Kidney (tissue), 14 donors: ENCODE data around the gene TGFB1. TPM values are rescaled to one million over a fixed set of nuclear protein-coding genes. Genes with fewer than 3 reads are reported as not detected.

ENCODE experiments used
- DNase-seq, 5 donors: peaks; one replicate each; pipeline ENCODE4 v3.0.0-alpha.2; 2013 to 2020
- FAIRE-seq: peaks from 2 replicates; lab custom pipeline; 2012; peaks lifted over from hg19 to GRCh38; lab: Jason Lieb, UNC
- H3K27ac ChIP-seq, 2 donors: one replicate each; pipeline ENCODE4 v1.7.0; 2013; ENCODE audit warnings: low read depth in 2 of 2, low read length in 2 of 2, inconsistent platforms in 1 of 2
- H3K27me3 ChIP-seq: one replicate; pipeline ENCODE4 v1.7.1; 2013; ENCODE audit warnings: low read length, inconsistent platforms; ENCODE audit not compliant: control insufficient read depth, insufficient read depth
- H3K36me3 ChIP-seq, 3 donors: one replicate each; pipeline versions ENCODE4 v1.7.0 to v1.7.1; 2013; ENCODE audit warnings: low read length in 3 of 3, control low read depth in 1 of 3, inconsistent platforms in 1 of 3; ENCODE audit not compliant: insufficient read depth in 3 of 3, control insufficient read depth in 2 of 3
- H3K4me1 ChIP-seq, 3 donors: one replicate each; pipeline versions ENCODE4 v1.7.0 to v1.7.1; 2013; ENCODE audit warnings: low read length in 3 of 3, inconsistent platforms in 1 of 3, low read depth in 1 of 3; ENCODE audit not compliant: control insufficient read depth in 2 of 3, insufficient read depth in 2 of 3
- H3K4me3 ChIP-seq, 3 donors: one replicate each; pipeline versions ENCODE4 v1.7.0 to v1.8.1; 2013; ENCODE audit warnings: low read length in 3 of 3, control low read depth in 1 of 3, inconsistent platforms in 1 of 3
- H3K9ac ChIP-seq, 3 donors: one replicate each; pipeline versions ENCODE4 v1.7.0 to v1.7.1; 2013; ENCODE audit warnings: low read length in 3 of 3, control low read depth in 1 of 3, inconsistent platforms in 1 of 3
- H3K9me3 ChIP-seq, 3 donors: one replicate each; pipeline versions ENCODE4 v1.7.0 to v1.7.1; 2013; ENCODE audit warnings: low read length in 3 of 3, control low read depth in 1 of 3, inconsistent platforms in 1 of 3; ENCODE audit not compliant: control insufficient read depth in 2 of 3, insufficient read depth in 1 of 3
- intact Hi-C: fragments of 100-400 bp; cut with DNase I; formaldehyde crosslinking; loops from one replicate; pipeline ENCODE4 v1.11.1; 2022
- polyA plus RNA-seq: library from polyadenylated mRNA; stranded (reverse); fragments of 350-450 nt; fragmentation: Illumina TruSeq; extraction: RNeasy Lipid Tissue Mini Kit (QIAGEN cat#74804); gene quantifications from one replicate; pipeline ENCODE4 v1.2.3, GENCODE V29; 2014; ENCODE audit warnings: low read depth, low replicate concordance; ENCODE audit not compliant: insufficient read depth
- total RNA-seq: library from RNA; stranded (reverse); fragmentation: NEBNext Ultra II Directional; extraction: Animal tissue kit (Norgen Biotek cat#: 25700); gene quantifications from one replicate; pipeline ENCODE4 v1.2.1, GENCODE V29; 2021
- TF ChIP-seq, protein P1 (sequence below): IDR thresholded peaks from 3 replicates; pipeline ENCODE4 v1.5.1; 2012; ENCODE audit warnings: mild to moderate bottlenecking, moderate library complexity, borderline replicate concordance; ENCODE audit not compliant: insufficient read depth; ENCODE audit errors: extremely low read depth
- donor health status: control.
- donor health status: control.
- donor health status: control.
- donor health status: control.
- donor health status: control.
- donor health status: DM: yes; HTN: yes; CAD: no.
- donor health status: Normal renal cell carcinoma (clear cell type).

TGFB1 gene
- total and polyA plus RNA-seq, 2 donors from 2014 or later: 19.1 to 48.0 TPM

DNA sequence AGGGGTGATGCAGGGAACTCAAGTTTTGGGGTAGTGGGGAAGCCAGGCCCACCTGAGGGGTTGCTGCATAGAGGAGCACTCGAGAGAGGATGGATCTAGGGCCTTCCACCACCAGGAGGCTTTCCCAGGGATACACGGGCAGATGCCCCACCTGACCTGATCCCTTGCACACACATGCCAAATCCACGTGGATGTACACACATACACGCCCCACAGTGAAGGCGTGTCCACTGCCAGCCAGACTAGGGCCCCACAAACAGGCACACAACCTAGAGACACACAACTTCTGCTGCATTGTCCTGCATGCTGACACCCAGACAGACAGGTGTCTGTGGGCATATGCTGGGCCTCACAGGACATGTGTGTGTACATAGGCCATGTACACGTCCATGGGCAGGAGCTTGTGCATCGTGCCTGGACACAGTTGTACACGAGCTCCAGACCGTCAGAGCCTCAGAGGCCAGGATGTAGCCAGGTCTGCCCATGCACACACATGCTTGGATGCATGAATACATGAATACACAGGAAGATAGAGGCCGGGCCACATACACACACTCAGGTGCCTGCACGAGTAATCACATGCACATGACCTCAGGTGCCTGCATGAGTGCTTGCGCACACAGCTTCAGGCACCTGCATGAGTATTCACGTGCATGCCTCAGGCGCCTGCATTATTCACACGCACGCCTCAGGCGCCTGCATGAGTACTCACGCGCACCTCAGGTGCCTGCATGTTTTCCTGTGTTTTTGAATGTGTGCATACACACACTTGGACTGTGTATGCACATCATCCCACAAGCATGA, 34.8 kb downstream of the TGFB1 start:
- H3K4me3 ChIP-seq: no peak overlapping the region
- FAIRE-seq: no peak

DNA sequence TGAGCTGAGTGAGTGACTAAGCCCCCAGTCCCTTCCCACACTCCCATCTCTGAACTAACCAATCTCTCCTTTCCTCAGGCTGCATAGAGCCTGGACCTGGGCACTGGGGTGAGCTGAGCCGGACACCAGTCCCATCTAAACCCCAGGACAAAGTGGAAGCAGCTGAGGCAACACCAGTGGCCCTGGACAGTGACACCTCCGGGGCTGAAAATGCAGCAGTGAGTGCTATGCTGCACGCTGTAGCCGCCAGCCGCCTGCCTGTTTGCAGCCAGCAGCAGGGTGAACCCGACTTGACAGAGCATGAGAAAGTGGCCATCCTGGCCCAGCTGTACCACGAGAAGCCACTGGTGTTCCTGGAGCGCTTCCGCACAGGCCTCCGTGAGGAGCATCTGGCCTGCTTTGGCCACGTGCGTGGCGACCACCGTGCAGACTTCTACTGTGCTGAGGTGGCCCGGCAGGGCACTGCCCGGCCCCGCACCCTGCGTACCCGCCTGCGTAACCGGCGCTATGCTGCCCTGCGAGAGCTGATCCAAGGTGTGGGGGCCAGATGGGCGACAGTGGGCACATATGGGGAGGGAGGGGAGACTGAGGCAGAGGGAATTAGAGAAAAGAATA, 37.3 kb downstream of the TGFB1 start:
- peaks cover 2 to 46% (median 28%) of the 10 kb centered on the region in 3 donors for H3K36me3 ChIP-seq
- no peak overlapping the region for H3K9ac ChIP-seq
- DNase-seq: no peak
- H3K4me3 ChIP-seq: no peak overlapping the region
- H3K27ac ChIP-seq: no peak overlapping the region
- intact Hi-C loops: no loop called here
- H3K4me1 ChIP-seq: peaks cover 0 to 2% (median 0%) of the 10 kb centered on the region in 3 donors
- TF ChIP-seq, protein P1, sequence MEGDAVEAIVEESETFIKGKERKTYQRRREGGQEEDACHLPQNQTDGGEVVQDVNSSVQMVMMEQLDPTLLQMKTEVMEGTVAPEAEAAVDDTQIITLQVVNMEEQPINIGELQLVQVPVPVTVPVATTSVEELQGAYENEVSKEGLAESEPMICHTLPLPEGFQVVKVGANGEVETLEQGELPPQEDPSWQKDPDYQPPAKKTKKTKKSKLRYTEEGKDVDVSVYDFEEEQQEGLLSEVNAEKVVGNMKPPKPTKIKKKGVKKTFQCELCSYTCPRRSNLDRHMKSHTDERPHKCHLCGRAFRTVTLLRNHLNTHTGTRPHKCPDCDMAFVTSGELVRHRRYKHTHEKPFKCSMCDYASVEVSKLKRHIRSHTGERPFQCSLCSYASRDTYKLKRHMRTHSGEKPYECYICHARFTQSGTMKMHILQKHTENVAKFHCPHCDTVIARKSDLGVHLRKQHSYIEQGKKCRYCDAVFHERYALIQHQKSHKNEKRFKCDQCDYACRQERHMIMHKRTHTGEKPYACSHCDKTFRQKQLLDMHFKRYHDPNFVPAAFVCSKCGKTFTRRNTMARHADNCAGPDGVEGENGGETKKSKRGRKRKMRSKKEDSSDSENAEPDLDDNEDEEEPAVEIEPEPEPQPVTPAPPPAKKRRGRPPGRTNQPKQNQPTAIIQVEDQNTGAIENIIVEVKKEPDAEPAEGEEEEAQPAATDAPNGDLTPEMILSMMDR: no peak
- no peak for FAIRE-seq
- H3K27me3 ChIP-seq: no peaks in the 10 kb centered on the region
- no peaks in the 10 kb centered on the region for H3K9me3 ChIP-seq

More for the DNA sequence above, 34.8 kb downstream of the TGFB1 start:
- Histone ChIP-seq H3K27ac (no peak overlapping the region), H3K4me1 (peaks cover 0 to 23% (median 8%) of the 10 kb centered on the region in 3 donors), H3K36me3 (peaks cover 2 to 35% (median 19%) of the 10 kb centered on the region in 3 donors), H3K9me3 (no peaks in the 10 kb centered on the region), H3K27me3 (no peaks in the 10 kb centered on the region), H3K9ac (no peak overlapping the region)
- intact Hi-C loops: no loop called here
- no peak for DNase-seq
- TF ChIP-seq, protein P1: no peak

DNA sequence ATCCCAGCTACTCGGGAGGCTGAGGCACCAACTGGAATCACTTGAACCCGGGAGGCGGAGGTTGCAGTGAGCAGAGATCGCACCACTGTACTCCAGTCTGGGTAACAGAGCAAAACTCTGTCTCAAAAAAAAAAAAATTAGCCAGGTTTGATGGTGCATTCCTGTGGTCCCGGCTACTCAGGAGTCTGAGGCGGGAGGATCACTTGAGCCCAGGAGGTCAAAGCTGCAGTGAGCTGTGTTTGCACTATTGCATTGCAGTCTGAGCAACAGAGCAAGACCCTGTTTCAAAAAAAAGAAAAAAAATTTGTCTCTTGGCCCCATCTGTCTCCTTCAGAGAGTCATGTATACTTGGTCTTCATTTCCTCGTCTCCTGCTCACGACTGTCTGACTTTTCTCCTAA, 42.1 kb downstream of the TGFB1 start:
- peaks cover 0 to 15% (median 9%) of the 10 kb centered on the region in 3 donors for H3K4me1 ChIP-seq
- TF ChIP-seq, protein P1: no peak
- H3K4me3 ChIP-seq: no peak overlapping the region
- H3K9me3 ChIP-seq: no peaks in the 10 kb centered on the region
- no peaks in the 10 kb centered on the region for H3K27me3 ChIP-seq
- intact Hi-C loops: no loop called here
- no peak overlapping the region for H3K27ac ChIP-seq
- no peak for FAIRE-seq
- H3K36me3 ChIP-seq: peaks cover 0 to 23% (median 9%) of the 10 kb centered on the region in 3 donors
- no peak overlapping the region for H3K9ac ChIP-seq
- no peak for DNase-seq
